DMS153 treated with DMSO at 0.1 percent for 48 hours (cell line): Measurements from ENCODE around the gene NPAS2.

Source experiments
- DNase-seq: peaks from one replicate; lab custom pipeline; 2025; ENCODE audit not compliant: unreplicated experiment; lab: John Stamatoyannopoulos, UW

Gene NPAS2

DNA sequence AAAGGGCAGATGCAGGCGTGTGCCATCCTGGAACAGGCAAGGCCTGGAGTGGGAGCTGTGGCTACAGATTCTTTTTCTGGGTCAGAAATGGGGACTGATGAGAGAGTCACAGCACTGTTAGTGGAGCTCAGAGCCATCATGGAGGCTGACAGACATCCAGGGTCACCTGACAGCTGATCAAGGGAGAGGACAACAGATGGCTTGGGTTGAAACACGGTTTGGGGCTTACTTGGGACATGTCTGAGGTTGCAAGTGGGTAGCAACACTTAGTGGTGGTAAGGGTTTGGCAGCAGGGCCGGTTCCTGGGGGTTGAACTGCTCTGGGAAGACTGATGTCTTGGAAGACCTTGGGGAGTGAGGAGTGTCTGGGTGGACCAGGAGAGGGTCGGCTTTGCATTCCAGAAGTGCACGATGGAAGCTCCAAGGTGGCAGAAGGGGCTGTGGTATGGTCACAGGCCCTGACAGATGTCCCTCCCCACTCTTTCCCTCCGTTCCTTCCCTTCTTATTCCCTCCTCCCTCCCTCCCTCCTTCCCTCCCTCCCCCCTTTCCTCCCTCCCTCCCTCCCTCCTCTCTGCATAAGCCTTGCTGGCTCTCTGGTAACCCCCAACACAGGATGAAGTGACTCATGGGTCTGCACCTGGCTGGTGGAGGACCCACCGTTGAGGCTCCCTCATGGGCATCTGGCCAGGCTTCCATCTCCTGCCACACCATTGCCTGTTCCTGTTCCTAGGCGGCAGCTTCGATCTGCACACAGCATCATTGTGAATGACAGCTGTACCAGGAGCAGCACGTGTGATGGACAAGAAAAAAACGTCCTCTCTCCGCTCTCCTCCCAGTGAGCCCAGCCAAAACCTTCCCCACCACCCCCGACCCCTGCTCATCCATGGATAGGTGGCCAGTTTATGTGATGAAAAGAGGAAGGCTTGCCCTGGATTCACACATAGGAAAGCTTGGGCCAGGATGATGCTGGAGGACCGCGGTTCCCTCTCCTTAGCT lies 118.4 kb downstream of the NPAS2 start:
- DNase-seq: no peak

DNA sequence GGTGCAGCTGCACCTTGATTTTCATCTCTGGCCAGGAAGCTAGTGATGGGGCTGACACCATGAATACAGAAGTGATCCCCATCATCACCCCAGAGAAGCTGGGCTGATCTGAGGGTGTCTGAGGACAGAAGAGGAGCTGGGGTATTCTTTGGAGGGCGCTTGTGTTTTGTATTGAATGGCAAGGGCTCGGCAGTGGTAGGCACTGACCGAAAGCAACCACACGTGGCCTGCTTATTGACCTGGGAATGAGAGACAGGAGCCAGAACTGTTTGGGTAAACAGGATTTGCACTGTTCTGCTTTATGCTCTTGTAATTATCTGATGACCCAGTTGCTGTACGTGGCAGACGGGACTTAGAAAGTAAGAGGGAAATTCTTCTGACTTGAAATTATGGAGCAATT lies 119.5 kb downstream of the NPAS2 start:
- no peak for DNase-seq

DNA sequence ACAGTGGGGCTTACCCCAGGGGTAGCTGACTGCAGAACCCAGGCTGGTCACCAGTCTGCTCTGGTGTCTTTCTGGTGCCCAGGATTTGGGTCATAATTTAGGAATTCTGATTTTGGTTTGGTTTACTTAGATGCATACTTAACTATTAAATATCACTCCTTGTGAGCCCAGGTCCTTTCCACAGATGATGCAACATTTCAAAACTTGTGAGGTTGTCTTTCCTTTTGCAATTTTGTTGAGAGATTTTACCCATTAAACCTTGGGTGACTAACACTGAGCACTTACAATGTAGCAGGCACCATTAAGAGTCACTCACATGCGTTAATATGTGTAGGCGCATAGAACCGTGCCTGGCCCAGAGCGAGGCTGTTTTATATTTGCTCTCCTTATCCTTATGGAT lies 120.3 kb downstream of the NPAS2 start:
- DNase-seq: no peak

DNA sequence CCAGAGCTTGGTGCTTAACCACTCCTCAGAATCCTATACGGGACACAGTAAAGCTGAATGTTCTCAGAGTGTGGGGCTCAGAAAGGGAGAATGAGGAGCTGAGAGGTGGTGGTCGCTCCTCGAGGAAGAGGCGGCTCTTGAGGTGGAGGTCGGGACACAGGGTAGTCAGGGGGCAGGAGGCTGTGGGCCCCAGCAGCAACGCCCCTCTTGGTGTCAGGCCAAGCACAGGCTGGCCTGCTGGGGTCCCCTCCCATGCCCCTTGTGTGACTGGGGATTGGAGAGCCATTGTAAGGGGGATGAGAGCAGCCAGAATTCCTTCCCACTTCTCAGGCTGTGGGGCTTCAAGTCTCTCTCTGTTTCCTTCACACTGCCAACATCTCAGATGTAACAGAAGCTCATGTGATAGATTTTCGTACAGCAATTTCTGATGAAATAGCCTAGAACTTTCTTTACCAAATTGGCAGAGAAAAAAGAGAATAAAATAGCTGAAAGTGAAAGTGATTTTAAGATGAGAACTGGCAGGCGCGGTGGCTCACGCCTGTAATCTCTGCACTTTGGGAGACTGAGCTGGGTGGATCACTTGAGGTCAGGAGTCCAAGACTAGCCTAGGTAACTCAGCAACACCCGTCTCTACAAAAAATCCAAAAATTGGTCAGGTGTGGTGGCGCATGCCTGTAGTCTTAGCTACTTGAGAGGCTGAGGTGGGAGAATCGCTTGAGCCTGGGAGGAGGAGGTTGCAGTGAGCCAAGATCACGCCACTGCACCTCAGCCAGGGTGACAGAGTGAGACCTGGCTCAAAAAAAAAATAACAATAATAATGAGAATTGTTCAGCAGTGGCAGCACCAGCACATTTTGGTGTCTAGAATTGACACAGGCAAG lies 121.1 kb downstream of the NPAS2 start:
- no peak for DNase-seq

DNA sequence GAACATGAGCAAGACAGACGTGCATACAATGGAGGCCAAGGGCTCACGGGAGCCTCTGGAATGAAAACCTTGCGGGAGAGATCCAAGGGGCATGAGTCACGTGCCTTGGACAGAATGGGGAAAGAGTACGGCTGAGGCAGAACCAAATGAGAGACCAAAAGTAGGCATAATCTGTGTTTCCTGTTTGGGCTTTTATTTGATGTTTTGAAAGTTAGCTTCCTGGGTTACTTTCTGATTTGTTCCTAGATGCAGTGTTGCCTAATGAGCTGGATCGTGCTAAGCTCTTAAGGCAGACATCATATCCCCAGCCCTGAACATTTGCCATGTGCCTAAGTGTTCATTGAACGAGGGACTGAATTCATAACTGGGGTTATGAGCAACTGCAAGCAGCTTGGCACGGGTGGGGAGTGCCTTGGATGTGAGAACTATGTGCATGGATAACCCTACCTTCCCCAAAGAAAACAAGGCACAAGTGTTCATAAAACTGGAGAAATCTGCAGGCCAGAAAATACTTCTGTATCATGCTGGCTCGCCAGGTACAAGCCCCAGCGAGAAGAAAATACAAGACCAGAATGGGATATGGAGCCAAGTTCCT lies 121.8 kb downstream of the NPAS2 start:
- no peak for DNase-seq

DNA sequence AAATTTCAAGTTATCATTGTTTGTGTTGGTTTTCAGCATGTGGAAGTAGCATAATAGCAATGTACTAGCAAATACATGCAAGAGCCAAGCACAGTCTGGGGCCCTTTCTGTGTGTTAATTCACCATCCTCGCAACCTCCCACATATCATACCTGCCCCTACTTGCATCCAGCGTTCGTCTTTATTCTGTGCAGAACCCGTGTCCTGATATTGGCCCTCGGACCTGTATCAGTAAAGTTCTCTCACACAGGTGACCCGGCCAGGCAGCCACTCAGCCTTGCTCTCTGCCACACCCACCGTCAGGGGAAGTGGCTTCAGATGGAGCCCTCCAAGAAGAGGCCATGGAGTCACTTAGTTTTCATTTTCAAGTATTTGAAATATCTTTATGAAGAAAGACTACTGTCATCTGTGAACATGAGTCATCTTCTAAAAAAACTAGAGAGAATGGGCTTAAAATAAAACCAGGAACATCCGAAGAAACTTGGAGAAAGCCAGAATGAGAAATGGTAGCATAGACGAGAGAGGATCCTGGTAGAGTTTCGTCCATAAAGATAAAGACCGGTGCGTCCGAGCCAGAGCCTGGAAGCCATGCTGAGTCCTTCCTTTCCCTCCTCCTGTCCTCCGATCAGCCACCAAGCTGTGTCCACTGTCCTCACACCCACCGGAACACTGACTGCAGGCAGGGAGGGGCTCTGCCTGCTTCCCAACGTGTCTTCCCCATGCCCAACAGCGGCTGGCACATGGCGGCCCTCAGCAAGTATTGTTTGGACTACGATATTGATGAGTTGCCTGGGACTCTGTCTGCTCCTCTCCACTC lies 124.9 kb downstream of the NPAS2 start:
- DNase-seq: no peak

DNA sequence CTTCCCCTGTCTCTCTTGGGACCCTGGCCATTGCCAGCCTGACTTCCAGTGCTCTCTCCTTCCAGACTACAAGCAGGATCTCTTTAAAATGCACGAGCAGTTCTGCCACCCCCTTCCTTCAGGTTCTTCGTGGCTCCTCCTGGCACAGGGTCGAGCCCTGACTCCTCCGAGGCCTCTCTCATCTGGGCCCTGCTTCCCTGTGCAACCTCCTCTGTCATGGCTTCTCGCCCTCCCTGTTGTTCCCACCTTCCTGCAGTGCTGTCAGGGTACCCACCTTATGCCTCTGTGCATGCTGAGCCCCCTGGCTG lies 125.4 kb downstream of the NPAS2 start:
- no peak for DNase-seq

DNA sequence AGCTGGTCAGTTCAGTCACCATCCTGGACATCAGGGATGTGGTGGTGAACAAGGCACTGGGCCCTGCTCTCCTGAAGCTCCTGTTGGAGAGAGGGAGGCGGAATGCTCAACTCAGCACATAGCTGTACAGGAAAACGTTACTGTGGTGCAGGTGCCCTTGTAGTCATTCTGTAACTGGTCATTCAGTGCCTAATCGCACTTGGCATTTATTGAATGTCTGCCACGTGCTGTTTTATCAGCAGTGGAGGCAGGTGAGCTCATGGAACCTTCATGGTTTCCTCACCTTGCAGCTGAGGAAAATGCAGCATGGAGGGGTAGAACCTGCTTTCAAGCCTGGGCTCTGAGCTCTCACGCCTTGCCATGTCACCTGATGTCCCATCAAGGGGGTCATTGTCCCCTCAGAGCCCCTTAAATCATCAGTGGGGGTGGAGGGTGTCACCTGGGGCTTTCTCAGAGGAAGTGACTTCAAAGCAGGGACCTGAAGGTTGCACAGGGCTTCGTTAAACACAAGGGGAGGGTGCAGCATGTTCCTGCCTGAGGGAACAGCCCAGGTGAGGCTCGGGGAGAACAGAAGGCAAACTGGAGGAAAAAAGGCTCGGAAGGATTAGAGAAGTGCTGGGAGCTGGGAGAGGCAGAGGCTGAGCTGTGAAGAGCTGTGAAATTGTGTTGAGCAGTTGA lies 126.1 kb downstream of the NPAS2 start:
- no peak for DNase-seq

DNA sequence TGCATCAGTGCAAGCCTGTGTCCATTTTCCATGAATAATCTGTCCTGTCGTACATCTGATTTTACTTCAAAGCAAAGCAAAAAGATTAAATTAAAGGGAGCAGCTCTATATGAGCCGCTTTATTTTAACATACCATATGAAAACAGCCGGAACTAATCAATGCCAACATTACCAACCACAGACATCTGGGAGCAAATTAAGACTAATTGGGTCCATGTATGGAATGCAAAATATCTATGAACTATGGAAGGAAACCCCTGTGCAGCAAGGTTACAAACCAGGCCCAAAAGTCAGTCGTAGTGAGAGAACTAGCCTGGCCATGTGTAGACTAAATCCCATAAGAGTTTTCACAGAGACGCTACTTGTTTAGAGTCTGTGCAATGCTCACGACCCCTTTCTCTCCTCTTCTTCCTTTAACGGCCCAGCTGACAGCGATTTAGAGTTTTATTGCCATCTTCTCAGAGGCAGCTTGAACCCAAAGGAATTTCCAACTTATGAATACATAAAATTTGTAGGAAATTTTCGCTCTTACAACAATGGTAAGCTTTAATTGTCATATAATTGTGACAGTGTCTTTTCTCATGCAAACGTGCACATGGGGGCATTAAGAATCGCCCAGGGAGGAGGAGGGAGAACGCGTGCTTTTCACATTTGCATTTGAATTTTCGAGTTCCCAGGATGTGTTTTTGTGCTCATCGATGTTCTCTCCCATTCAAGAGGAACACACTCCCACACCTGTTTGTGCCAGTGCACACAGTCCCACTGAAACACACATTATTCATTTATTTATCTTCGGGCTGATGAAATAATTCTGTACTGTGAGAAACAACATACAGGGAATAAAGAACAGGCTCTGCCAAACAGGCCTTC lies 129.2 kb downstream of the NPAS2 start:
- no peak for DNase-seq

DNA sequence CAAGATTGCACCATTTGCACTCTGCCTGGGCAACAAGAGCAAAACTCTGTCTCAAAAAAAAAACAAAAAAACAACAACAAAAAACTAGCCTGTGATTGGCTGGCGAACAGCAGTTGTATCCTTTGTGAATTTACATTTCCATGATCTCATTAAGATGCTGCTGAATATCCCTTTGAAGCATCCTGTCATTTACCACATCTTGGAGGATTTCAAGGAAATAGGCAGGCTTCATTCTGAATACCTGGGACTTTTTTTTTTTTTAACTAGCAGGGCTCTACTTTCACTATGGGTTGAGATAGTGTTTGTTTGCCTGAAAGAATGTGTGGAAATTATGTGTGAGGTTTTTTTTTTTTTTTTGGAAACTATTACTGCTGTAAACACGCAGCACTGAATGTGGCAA lies 132.6 kb downstream of the NPAS2 start:
- DNase-seq: no peak

DNA sequence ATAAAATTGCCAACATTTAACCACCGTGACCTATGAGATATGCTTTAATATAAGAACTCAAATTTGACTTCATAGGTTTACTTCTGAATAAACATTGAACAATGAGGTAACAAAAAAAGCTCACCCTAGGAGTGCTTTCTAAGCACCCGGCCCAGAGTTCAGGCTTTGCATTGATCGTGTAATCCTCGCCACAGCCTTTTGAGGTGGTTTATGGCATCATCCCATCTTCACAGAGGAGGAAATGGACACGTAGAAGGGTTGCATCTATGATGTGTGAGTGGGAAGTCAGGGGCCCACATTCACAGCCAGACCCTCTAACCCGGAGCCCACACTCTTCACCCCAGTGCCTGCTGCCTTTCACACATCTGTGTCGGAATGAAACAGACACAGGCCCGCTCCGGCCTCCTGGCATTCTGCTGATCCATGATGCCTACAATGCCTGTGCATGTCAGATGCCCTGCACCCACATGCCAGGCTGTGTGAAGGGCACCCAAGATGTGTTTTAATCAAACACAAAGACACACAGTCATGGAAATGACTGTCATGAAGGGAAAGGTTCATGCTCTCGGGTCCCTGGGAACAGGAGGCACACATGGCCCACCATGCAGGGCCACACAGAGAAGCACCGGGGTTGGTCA lies 133.6 kb downstream of the NPAS2 start:
- no peak for DNase-seq

DNA sequence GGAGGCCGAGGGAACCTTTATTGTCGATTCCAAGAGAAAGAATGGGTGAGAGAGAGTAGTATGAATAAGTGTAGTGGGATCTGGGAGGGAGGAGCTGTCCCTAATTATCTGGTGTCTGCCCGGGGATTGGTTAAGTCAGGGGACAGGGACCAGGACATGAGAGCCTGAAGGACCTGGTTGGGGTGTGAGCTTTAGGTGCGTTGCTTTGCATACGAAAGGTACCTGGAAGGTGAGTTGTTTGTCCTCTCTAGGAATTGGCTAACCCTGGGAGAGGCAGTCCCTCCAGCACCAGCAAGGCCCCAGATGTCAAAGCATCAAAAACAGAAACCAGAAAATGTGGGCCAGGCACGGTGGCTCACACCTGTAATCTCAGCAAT lies 134.1 kb downstream of the NPAS2 start:
- no peak for DNase-seq

DNA sequence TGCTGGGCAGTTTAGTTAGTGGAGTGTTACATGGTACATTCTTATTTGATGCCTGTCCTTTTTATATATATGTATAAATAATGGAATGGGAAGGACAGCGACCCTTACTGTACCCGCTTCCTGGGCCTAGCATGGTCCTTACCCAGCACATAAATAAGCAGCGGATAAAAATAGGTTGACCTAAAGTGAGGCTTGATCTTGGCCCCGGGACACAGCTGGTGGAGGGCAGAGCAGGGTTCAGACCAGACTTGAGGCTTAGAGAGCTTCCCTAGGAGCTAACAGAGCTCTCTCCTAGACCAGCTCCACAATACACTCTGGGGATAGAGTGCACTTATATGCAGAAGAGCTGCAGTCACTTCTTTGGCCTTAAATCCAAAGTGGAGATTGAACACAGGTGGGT lies 135.3 kb downstream of the NPAS2 start:
- DNase-seq: no peak

DNA sequence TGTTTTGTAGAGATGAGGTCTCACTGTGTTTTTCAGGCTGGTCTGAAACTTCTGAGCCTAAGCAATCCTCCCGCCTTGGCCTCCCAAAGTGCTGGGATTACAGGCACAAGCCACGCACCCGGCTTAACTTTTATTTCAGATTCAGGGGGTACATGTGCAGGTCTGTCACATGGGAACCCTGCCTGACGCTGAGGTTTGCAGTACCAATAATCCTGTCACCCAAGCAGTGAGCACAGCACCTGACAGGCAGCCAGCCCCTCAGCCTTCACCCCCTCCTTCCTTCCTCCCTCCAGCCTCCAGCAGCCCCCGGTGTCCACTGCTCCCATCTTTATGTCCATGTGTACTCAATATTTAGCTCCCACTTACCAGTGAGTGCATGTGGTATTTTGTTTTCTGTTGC lies 136.1 kb downstream of the NPAS2 start:
- DNase-seq: no peak

DNA sequence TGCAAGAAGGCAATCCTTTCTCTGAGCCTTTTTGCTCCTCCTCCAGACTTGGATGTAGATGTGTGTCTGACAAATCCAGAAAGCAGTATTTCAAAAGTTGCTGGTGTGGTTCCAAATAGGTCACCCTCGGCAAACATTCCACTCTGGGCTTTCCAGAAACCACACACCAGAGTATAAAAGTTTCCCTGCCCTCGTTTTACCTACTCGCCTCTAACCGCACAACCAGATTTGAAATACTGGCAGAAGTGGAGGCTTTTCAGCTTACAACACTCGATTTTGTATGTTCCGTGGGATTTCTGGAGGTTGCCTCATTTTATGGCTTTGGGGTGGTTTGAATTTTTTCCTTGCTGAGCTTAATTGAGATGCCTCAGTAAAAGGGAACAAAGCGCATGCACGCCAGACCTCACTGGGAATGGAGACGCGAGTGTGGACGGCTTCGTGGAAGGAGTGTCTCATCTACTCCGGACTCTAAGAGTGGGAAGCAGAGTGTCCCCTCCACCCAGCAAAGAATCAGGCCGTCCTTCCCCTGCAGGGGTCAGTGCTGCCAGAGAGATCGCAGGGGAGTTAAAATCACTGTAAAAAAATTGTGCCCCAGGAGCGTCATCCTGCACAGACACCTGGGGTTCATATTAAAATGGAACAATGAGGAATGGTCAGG lies 138.2 kb downstream of the NPAS2 start:
- DNase-seq: no peak

DNA sequence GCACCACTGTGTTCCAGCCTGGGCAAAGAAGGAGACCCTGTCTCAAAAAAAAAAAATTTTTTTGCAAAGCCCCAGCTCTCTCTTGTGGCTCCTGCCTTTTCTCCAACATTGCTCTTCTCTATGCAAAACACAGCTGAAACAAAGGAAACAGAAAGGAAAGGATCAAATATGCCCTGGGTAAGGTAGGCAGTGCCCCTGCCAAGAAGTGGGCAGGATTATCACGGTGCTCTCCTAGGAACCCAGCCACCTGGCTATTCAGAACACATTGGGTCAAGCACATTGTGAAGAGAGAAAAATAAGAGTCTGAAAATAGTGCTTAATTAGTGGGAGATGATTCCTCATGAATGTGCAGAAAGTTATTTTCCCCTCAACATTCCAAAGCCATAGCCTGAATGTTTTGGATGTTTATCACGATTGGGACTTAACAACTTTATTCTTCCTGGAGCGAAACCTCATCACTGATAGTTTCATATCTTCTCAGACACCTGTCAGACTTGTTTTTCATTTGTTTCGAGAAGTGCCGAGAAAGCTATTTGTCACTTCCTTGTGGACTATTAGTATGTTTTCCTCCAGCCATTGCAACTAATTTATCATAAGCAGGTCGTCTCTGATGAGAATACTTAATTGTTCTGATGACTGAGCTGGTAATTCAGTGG lies 139.4 kb downstream of the NPAS2 start:
- no peak for DNase-seq

DNA sequence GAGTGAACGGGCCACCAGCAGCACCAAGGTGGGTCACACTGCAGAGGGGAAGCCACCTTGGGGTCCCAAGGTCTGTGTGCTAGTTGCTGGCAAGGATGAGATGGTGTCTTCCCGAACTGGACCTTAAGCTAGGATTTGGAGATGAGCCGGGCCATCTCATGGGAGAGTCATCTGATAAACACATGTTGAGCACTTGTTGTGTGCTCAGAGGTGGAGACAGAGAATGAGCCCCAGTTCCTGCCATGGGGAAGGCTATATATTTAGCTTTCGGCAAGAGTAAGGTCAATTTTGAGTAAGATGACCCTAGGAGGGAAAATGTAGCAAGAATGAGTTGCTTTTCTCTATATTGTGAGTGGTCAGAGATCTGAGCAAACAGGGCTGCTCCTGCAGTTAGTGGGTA lies 140.7 kb downstream of the NPAS2 start:
- DNase-seq: no peak
